K562 (cell line): Measurements from ENCODE around the gene IRF2BP2. TPM values are rescaled to one million over a fixed set of nuclear protein-coding genes. Genes with fewer than 3 reads are reported as not detected.

Experiments used
- ATAC-seq: fragments of 200-7000 bp; cut with Tn5 transposase; 3 replicates; pipeline ENCODE4 v1.9.1; 2020; ENCODE audit warnings: moderate library complexity
- BruUV-seq: library from RNA; stranded (reverse); fragments of 400-500 nt; replicated peaks from 2 replicates; lab custom pipeline; 2021; lab: Mats Ljungman, UMichigan
- CTCF ChIA-PET: fragments of 300-600 bp; formaldehyde crosslinking; extraction: SDS; loops from one replicate; lab custom pipeline; 2021; ENCODE audit warnings: low intra/inter-chr PET ratio; lab: Yijun Ruan, JAX
- POLR2A ChIA-PET: fragments of 300-600, 350-650 bp; sonication (Branson Sonifier 250); formaldehyde crosslinking; extraction: SDS; loops from one replicate; lab custom pipeline; 2021; ENCODE audit warnings: antibody characterized with exemption, inconsistent platforms; lab: Yijun Ruan, JAX
- DNase-seq, 4 experiments: peaks; one replicate each; pipeline versions ENCODE4 v3.0.0 to v3.0.0-alpha.2; 2011 to 2018; ENCODE audit warnings: low spot score in 3 of 4, mixed read lengths in 3 of 4; ENCODE audit errors: extremely low read depth in 1 of 4
- FAIRE-seq: peaks from 2 replicates; lab custom pipeline; 2011; peaks lifted over from hg19 to GRCh38; lab: Jason Lieb, UNC
- H2AFZ ChIP-seq: 2 replicates; pipeline ENCODE4 v1.6.0; 2011; ENCODE audit warnings: low read depth, low read length, control low read depth, inconsistent platforms
- H3K27ac ChIP-seq: fragments of 200-600 bp; 3 replicates; pipeline ENCODE4 v1.8.0; 2011; ENCODE audit warnings: low read depth, mild to moderate bottlenecking, control low read depth, inconsistent platforms, low read length, moderate library complexity, mixed read lengths; ENCODE audit errors: extremely low read depth
- H3K27me3 ChIP-seq, 2 experiments: fragments of 300-600 bp in 1 of 2; 2 replicates in 1 of 2; 3 replicates in 1 of 2; pipeline versions ENCODE4 v1.6.0 to v1.8.0; 2011; ENCODE audit warnings: inconsistent platforms in 2 of 2, low read length in 2 of 2, mild to moderate bottlenecking in 1 of 2, mixed read lengths in 1 of 2, moderate library complexity in 1 of 2; ENCODE audit not compliant: control insufficient read depth in 2 of 2, insufficient read depth in 2 of 2
- H3K36me3 ChIP-seq: fragments of 300-600 bp; 3 replicates; pipeline ENCODE4 v1.8.0; 2011; ENCODE audit warnings: mild to moderate bottlenecking, low read length, inconsistent platforms; ENCODE audit not compliant: control insufficient read depth, insufficient read depth
- H3K4me1 ChIP-seq, 2 experiments: fragments of 200-600 bp in 1 of 2; replicated peaks in 1 of 2; 2 replicates in 1 of 2; 3 replicates in 1 of 2; pipeline versions ENCODE4 v1.5.1 to v1.8.0; 2011; ENCODE audit warnings: inconsistent platforms in 2 of 2, low read length in 2 of 2, mild to moderate bottlenecking in 1 of 2, mixed read lengths in 1 of 2, moderate library complexity in 1 of 2; ENCODE audit not compliant: control insufficient read depth in 2 of 2, insufficient read depth in 2 of 2
- H3K4me2 ChIP-seq: 2 replicates; pipeline ENCODE4 v1.6.1; 2011; ENCODE audit warnings: low read length, control low read depth, inconsistent platforms, mixed read lengths; ENCODE audit not compliant: insufficient read depth
- H3K4me3 ChIP-seq: fragments of 200-600 bp; sonication (generic), shearing (Covaris generic); 2 replicates; pipeline ENCODE4 v1.5.1; 2016; ENCODE audit warnings: control low read depth, inconsistent platforms
- H3K79me2 ChIP-seq: fragments of 200-600 bp; 3 replicates; pipeline ENCODE4 v1.8.0; 2011; ENCODE audit warnings: low read length, inconsistent platforms; ENCODE audit not compliant: control insufficient read depth, insufficient read depth
- H3K9ac ChIP-seq, 2 experiments: 2 replicates each; pipeline versions ENCODE4 v1.6.0 to v1.6.1; 2011; ENCODE audit warnings: low read depth in 2 of 2, low read length in 2 of 2, control low read depth in 1 of 2, inconsistent platforms in 1 of 2, mild to moderate bottlenecking in 1 of 2, mixed read lengths in 1 of 2; ENCODE audit not compliant: insufficient read depth in 1 of 2
- H3K9me1 ChIP-seq: one replicate; pipeline ENCODE4 v1.6.0; 2011; ENCODE audit warnings: inconsistent platforms, mild to moderate bottlenecking, low read length, moderate library complexity; ENCODE audit not compliant: control insufficient read depth, insufficient read depth
- H3K9me3 ChIP-seq: replicated peaks from 2 replicates; pipeline ENCODE4 v1.5.1; 2011; ENCODE audit warnings: low read depth, low read length, inconsistent platforms; ENCODE audit not compliant: control insufficient read depth, insufficient read depth
- H4K20me1 ChIP-seq: replicated peaks from 2 replicates; pipeline ENCODE4 v1.6.1; 2011; ENCODE audit warnings: low read length, inconsistent platforms, mixed read lengths; ENCODE audit not compliant: control insufficient read depth, insufficient read depth
- DPF2 ChIP-seq: fragments of 450-650 bp; IDR thresholded peaks from 2 replicates; pipeline ENCODE4 v1.6.1; 2016
- HDAC6 ChIP-seq: IDR thresholded peaks from 2 replicates; pipeline ENCODE4 v1.6.1; 2012; ENCODE audit warnings: low read depth, mild to moderate bottlenecking, control low read depth, inconsistent platforms, low read length, moderate library complexity
- JUND ChIP-seq, 2 experiments: IDR thresholded peaks; 2 replicates in 1 of 2; 3 replicates in 1 of 2; pipeline ENCODE4 v1.6.1; 2011; ENCODE audit warnings: borderline replicate concordance in 2 of 2, low read depth in 2 of 2, low read length in 2 of 2, improper control_type of control experiment in 1 of 2, missing biosample characterization in 1 of 2, missing genetic modification characterization in 1 of 2, missing genetic modification reagents in 1 of 2
- MXD1 ChIP-seq: fragments of 250-450 bp; sonication (Bioruptor Pico); IDR thresholded peaks from 2 replicates; pipeline ENCODE4 v1.8.0; 2021; ENCODE audit warnings: borderline replicate concordance, mild to moderate bottlenecking, moderate library complexity; ENCODE audit not compliant: poor library complexity, severe bottlenecking
- NFIC ChIP-seq: fragments of 450-650 bp; IDR thresholded peaks from 2 replicates; pipeline ENCODE4 v1.6.1; 2017; ENCODE audit warnings: mild to moderate bottlenecking, inconsistent platforms
- WGBS: fragments of 100-300 bp; shearing (Covaris generic); methylation state at CpG from one replicate; pipeline ENCODE4 v1.1.6; 2016; ENCODE audit warnings: low coverage, mixed read lengths; ENCODE audit not compliant: insufficient coverage; ENCODE audit errors: missing lambda C conversion rate; 5-methylcytosine and 5-hydroxymethylcytosine counted together
- in situ Hi-C: fragments of 300-500 bp; cut with MboI; formaldehyde crosslinking; loops from 4 replicates; pipeline ENCODE4 v1.15.0; 2018; ENCODE audit warnings: inconsistent platforms, mixed read lengths
- intact Hi-C: fragments of 100-400 bp; cut with micrococcal nuclease; formaldehyde crosslinking; loops from 2 replicates; pipeline ENCODE4 v1.14.2; 2022
- polyA plus RNA-seq, 8 experiments: library from polyadenylated mRNA; depleted of rRNA in 4 of 8; stranded (reverse) in 5 of 8; unstranded in 3 of 8; fragments of >200 nt; fragmentation: Nextera tagmentation in 2 of 8; fragmentation: Illumina TruSeq in 1 of 8; extraction: Ambion mirVana in 2 of 8; extraction: Trizol in 1 of 8; gene quantifications; 2 replicates each; pipeline versions ENCODE4 v1.2.1 to v1.2.3, GENCODE V29; 2011 to 2014; ENCODE audit warnings: inconsistent platforms in 1 of 8, missing spikeins in 1 of 8
- total RNA-seq, 7 experiments: library from RNA; depleted of rRNA in 6 of 7; stranded (reverse); fragments of >200 nt in 6 of 7; fragmentation: Illumina TruSeq in 2 of 7; extraction: Trizol in 2 of 7; gene quantifications; 2 replicates each; pipeline versions ENCODE4 v1.2.1 to v1.2.3, GENCODE V29; 2011 to 2021; ENCODE audit warnings: low replicate concordance in 1 of 7

IRF2BP2 gene
- total and polyA plus RNA-seq, 9 of the 15 experiments (the other 6 are each of a cell fraction or from before 2014, with no cell fraction given), result 7.7 to 68.6 (median 22.1) TPM

GRCh38 chr1:234624724-234625117 is 14.7 kb upstream of the IRF2BP2 start (continued):
- TF ChIP-seq JUND (IDR thresholded peaks at IDR 0.05; ENCODE audit: borderline replicate concordance, low read depth, low read length), result peak; percentile 85
- peak; percentile 56; the same call in 1 of the 3 replicates for TF ChIP-seq JUND (tag; IDR thresholded peaks at IDR 0.05; ENCODE audit: borderline replicate concordance, low read depth, low read length)
- no peak for TF ChIP-seq MXD1 (CRISPR knock-in tag)
- TF ChIP-seq DPF2, result peak; percentile 29; the same call in 1 of the 2 replicates

- Histone ChIP-seq H3K9me1 (no peaks in the 10 kb centered on the region), H3K9me3 (no peaks in the 10 kb centered on the region), H3K36me3 (no peaks in the 10 kb centered on the region), H3K27me3 (no peaks in the 10 kb centered on the region), H3K79me2 (no peaks in the 10 kb centered on the region), H3K9ac (no peak overlapping the region), H3K27ac (no peak overlapping the region), H4K20me1 (no peaks in the 10 kb centered on the region), H3K4me1 (peaks cover 0 to 14% of the 10 kb centered on the region in 2 experiments; a peak in 2 of 5 replicates), H2AFZ (no peak overlapping the region), H3K4me2 (no peak overlapping the region), H3K4me3 (no peak overlapping the region)
- ATAC-seq, result peak; percentile 31; the same call in 2 of the 3 replicates
- intact Hi-C loops (no loop called here), in situ Hi-C loops (no loop called here)
- WGBS, result 34% methylated on average over 7 of the region's 7 CpGs
- ChIA-PET CTCF (no interaction called here), POLR2A (interaction anchor here (0.6 to 9.9 kb wide), 6 partner anchors 9 to 632 kb away, joined by 3 to 59 read pairs (median 5); no protein-coding TSS in a partner anchor)
- TF ChIP-seq NFIC (peak; percentile 58), HDAC6 (no peak)
- no peak for FAIRE-seq
- no TSS peak for BruUV-seq
- DNase-seq, result no peak
These were observed 11.8 kb upstream of the IRF2BP2 start for GRCh38 chr1:234621657-234622335.
